SK-N-SH treated with all-trans-retinoic acid at 6 μM for 48 hours (cell line): ENCODE data around the gene SDK2.

Experiments
- ATAC-seq: fragments of 200-7000 bp; cut with Tn5 transposase; 3 replicates; pipeline ENCODE4 v1.9.1; 2020; ENCODE audit warnings: mild to moderate bottlenecking, moderate library complexity
- ARNTL ChIP-seq: fragments of 450-650 bp; formaldehyde crosslinking; IDR thresholded peaks from 2 replicates; pipeline ENCODE4 v1.5.0; 2020; ENCODE audit warnings: low read depth, mild to moderate bottlenecking, moderate library complexity, borderline replicate concordance
- BACH2 ChIP-seq: fragments of 250-450 bp; sonication (Bioruptor Pico); IDR thresholded peaks from 2 replicates; pipeline ENCODE4 v1.9.0; 2021; ENCODE audit warnings: mild to moderate bottlenecking, borderline replicate concordance
- CREB5 ChIP-seq: fragments of 250-450 bp; sonication (Bioruptor Pico); IDR thresholded peaks from 2 replicates; pipeline ENCODE4 v1.5.1; 2020; ENCODE audit warnings: low read depth, mild to moderate bottlenecking, moderate library complexity
- CSDC2 ChIP-seq: fragments of 250-450 bp; sonication (Bioruptor Pico); IDR thresholded peaks from 2 replicates; pipeline ENCODE4 v1.5.0; 2020; ENCODE audit warnings: mild to moderate bottlenecking, moderate library complexity
- CSRNP3 ChIP-seq: fragments of 250-450 bp; sonication (Bioruptor Pico); IDR thresholded peaks from 2 replicates; pipeline ENCODE4 v1.5.1; 2021; ENCODE audit warnings: mild to moderate bottlenecking, moderate library complexity
- ESRRG ChIP-seq: fragments of 250-450 bp; sonication (Bioruptor Pico); IDR thresholded peaks from 2 replicates; pipeline ENCODE4 v1.6.1; 2021; ENCODE audit warnings: mild to moderate bottlenecking
- GLIS3 ChIP-seq: fragments of 250-450 bp; sonication (Bioruptor Pico); IDR thresholded peaks from 2 replicates; pipeline ENCODE4 v1.5.0; 2020; ENCODE audit warnings: mild to moderate bottlenecking, moderate library complexity
- ISL1 ChIP-seq: fragments of 250-450 bp; sonication (Bioruptor Pico); IDR thresholded peaks from 2 replicates; pipeline ENCODE4 v2.1.2; 2022; ENCODE audit warnings: mild to moderate bottlenecking, moderate library complexity
- OSR1 ChIP-seq: fragments of 250-450 bp; sonication (Bioruptor Pico); IDR thresholded peaks from 2 replicates; pipeline ENCODE4 v1.8.0; 2022; ENCODE audit warnings: moderate library complexity, mild to moderate bottlenecking, inconsistent platforms
- POU6F1 ChIP-seq: fragments of 250-450 bp; sonication (Bioruptor Pico); IDR thresholded peaks from 2 replicates; pipeline ENCODE4 v1.8.0; 2021; ENCODE audit warnings: low read depth, mild to moderate bottlenecking, moderate library complexity, borderline replicate concordance
- PPARA ChIP-seq: fragments of 250-450 bp; sonication (Bioruptor Pico); IDR thresholded peaks from 2 replicates; pipeline ENCODE4 v1.5.0; 2020; ENCODE audit warnings: mild to moderate bottlenecking, borderline replicate concordance
- RARB ChIP-seq: fragments of 250-450 bp; sonication (Bioruptor Pico); IDR thresholded peaks from 2 replicates; pipeline ENCODE4 v1.8.0; 2021; ENCODE audit warnings: mild to moderate bottlenecking, moderate library complexity
- SNAI2 ChIP-seq: fragments of 250-450 bp; sonication (Bioruptor Pico); IDR thresholded peaks from 2 replicates; pipeline ENCODE4 v1.5.0; 2020; ENCODE audit warnings: mild to moderate bottlenecking, moderate library complexity
- TOX ChIP-seq: fragments of 250-450 bp; sonication (Bioruptor Pico); IDR thresholded peaks from 2 replicates; pipeline ENCODE4 v1.8.0; 2021; ENCODE audit warnings: mild to moderate bottlenecking, moderate library complexity, borderline replicate concordance
- TSHZ2 ChIP-seq: fragments of 250-450 bp; sonication (Bioruptor Pico); IDR thresholded peaks from 2 replicates; pipeline ENCODE4 v1.5.0; 2020; ENCODE audit warnings: mild to moderate bottlenecking, moderate library complexity
- ZFP3 ChIP-seq: fragments of 250-450 bp; sonication (Bioruptor Pico); IDR thresholded peaks from 2 replicates; pipeline ENCODE4 v1.5.0; 2020; ENCODE audit warnings: mild to moderate bottlenecking, moderate library complexity
- ZFP30 ChIP-seq: fragments of 450-650 bp; formaldehyde crosslinking; IDR thresholded peaks from 2 replicates; pipeline ENCODE4 v1.5.0; 2022; ENCODE audit warnings: mild to moderate bottlenecking, moderate library complexity
- ZNF565 ChIP-seq: fragments of 450-650 bp; formaldehyde crosslinking; conservative IDR thresholded peaks from 2 replicates; pipeline ENCODE4 v1.5.0; 2020; ENCODE audit warnings: low read depth, mild to moderate bottlenecking, moderate library complexity
- ZNF70 ChIP-seq: fragments of 450-650 bp; formaldehyde crosslinking; IDR thresholded peaks from 2 replicates; pipeline ENCODE4 v1.5.0; 2020; ENCODE audit warnings: mild to moderate bottlenecking, moderate library complexity
- ZNF8 ChIP-seq: fragments of 450-650 bp; formaldehyde crosslinking; IDR thresholded peaks from 2 replicates; pipeline ENCODE4 v1.5.0; 2020; ENCODE audit warnings: mild to moderate bottlenecking, moderate library complexity
- TF ChIP-seq, protein P1 (sequence below): fragments of 250-450 bp; sonication (Bioruptor Pico); IDR thresholded peaks from 2 replicates; pipeline ENCODE4 v1.8.0; 2020; ENCODE audit warnings: mild to moderate bottlenecking, moderate library complexity, borderline replicate concordance

The SDK2 gene

GRCh38 chr17:73494950-73495349 lies 149.3 kb downstream of the SDK2 start:
- no peak for ATAC-seq
- no peak for TF ChIP-seq ESRRG
- TF ChIP-seq ZFP3, result no peak
- TF ChIP-seq CSDC2 (CRISPR knock-in tag), result no peak
- TF ChIP-seq ZNF565 (CRISPR knock-in tag), result no peak
- TF ChIP-seq, protein P1, sequence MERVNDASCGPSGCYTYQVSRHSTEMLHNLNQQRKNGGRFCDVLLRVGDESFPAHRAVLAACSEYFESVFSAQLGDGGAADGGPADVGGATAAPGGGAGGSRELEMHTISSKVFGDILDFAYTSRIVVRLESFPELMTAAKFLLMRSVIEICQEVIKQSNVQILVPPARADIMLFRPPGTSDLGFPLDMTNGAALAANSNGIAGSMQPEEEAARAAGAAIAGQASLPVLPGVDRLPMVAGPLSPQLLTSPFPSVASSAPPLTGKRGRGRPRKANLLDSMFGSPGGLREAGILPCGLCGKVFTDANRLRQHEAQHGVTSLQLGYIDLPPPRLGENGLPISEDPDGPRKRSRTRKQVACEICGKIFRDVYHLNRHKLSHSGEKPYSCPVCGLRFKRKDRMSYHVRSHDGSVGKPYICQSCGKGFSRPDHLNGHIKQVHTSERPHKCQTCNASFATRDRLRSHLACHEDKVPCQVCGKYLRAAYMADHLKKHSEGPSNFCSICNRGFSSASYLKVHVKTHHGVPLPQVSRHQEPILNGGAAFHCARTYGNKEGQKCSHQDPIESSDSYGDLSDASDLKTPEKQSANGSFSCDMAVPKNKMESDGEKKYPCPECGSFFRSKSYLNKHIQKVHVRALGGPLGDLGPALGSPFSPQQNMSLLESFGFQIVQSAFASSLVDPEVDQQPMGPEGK (CRISPR knock-in tag), result no peak
- no peak for TF ChIP-seq CREB5 (CRISPR knock-in tag)
- no peak for TF ChIP-seq CSRNP3 (CRISPR knock-in tag)
- no peak for TF ChIP-seq ISL1 (CRISPR knock-in tag)
- TF ChIP-seq TSHZ2 (CRISPR knock-in tag), result no peak
- no peak for TF ChIP-seq ZNF70 (CRISPR knock-in tag)
- no peak for TF ChIP-seq ZFP30 (CRISPR knock-in tag)
- TF ChIP-seq SNAI2 (CRISPR knock-in tag), result no peak
- no peak for TF ChIP-seq POU6F1
- TF ChIP-seq ARNTL (CRISPR knock-in tag), result no peak
- no peak for TF ChIP-seq PPARA
- no peak for TF ChIP-seq ZNF8 (CRISPR knock-in tag)
- no peak for TF ChIP-seq OSR1 (CRISPR knock-in tag)
- no peak for TF ChIP-seq TOX (CRISPR knock-in tag)
- no peak for TF ChIP-seq RARB (CRISPR knock-in tag)
- no peak for TF ChIP-seq GLIS3 (CRISPR knock-in tag)

GRCh38 chr17:73493956-73494926 lies 150.0 kb downstream of the SDK2 start:
- no peak for ATAC-seq

More at GRCh38 chr17:73493956-73494926, 150.0 kb downstream of the SDK2 start:
- no peak for TF ChIP-seq BACH2 (CRISPR knock-in tag)
